HG02798 (cell line): Measurements from ENCODE around the gene R3HDM2.
A peak's percentile ranks its signal among the peaks of the same experiment; 100 is the strongest.

Experiments used
- ATAC-seq: cut with Tn5 transposase; IDR thresholded peaks from one replicate; pipeline ENCODE4 v1.9.1; 2021; ENCODE audit warnings: mild to moderate bottlenecking; ENCODE audit not compliant: unreplicated experiment, poor library complexity

The R3HDM2 gene

GRCh38 chr12:57250541-57250940 lies 180.3 kb downstream of the R3HDM2 start:
- ATAC-seq, result no peak

- no peak for ATAC-seq
Observed at GRCh38 chr12:57248934-57249742, 181.7 kb downstream of the R3HDM2 start.

- no peak for ATAC-seq
Observed at GRCh38 chr12:57247041-57247440, 183.8 kb downstream of the R3HDM2 start.

- ATAC-seq, result no peak
Observed at GRCh38 chr12:57244312-57244696, 186.5 kb downstream of the R3HDM2 start.

GRCh38 chr12:57243521-57244311 lies 187.1 kb downstream of the R3HDM2 start:
- no peak for ATAC-seq

- peak; percentile 38 for ATAC-seq
Observed at GRCh38 chr12:57242691-57243454, 188.0 kb downstream of the R3HDM2 start.

- ATAC-seq, result no peak
Observed at GRCh38 chr12:57242329-57242690, 188.5 kb downstream of the R3HDM2 start.

- ATAC-seq, result no peak
Observed at GRCh38 chr12:57241402-57242310, 189.2 kb downstream of the R3HDM2 start.

- ATAC-seq, result no peak
Observed at GRCh38 chr12:57240926-57241401, 189.9 kb downstream of the R3HDM2 start.

- peak; percentile 23 for ATAC-seq
Observed at GRCh38 chr12:57240066-57240921, 190.5 kb downstream of the R3HDM2 start.

GRCh38 chr12:57239587-57240065 lies 191.2 kb downstream of the R3HDM2 start:
- no peak for ATAC-seq

- ATAC-seq, result peak; percentile 63
Observed at GRCh38 chr12:57238854-57239554, 191.8 kb downstream of the R3HDM2 start.

- ATAC-seq, result no peak
Observed at GRCh38 chr12:57237932-57238853, 192.7 kb downstream of the R3HDM2 start.

GRCh38 chr12:57237596-57237931 lies 193.3 kb downstream of the R3HDM2 start:
- no peak for ATAC-seq

- no peak for ATAC-seq
Observed at GRCh38 chr12:57236925-57237595, 193.8 kb downstream of the R3HDM2 start.

GRCh38 chr12:57236201-57236924 lies 194.5 kb downstream of the R3HDM2 start:
- ATAC-seq, result no peak
